Measurements from ENCODE around the gene MDGA2.

- TF ChIP-seq FOXM1 (IDR thresholded peaks at IDR 0.05; ENCODE audit: low read depth) (no peak), FOXM1 (CRISPR knock-in tag; IDR thresholded peaks at IDR 0.05; ENCODE audit: low read depth) (no peak), YY1 (IDR thresholded peaks at IDR 0.05; ENCODE audit: borderline replicate concordance in 1 of 3, control insufficient read depth in 1 of 3, extremely low read depth in 1 of 3, insufficient read depth in 3 of 3, insufficient read length in 1 of 3, insufficient replicate concordance in 2 of 3, low read depth in 1 of 3, low read length in 2 of 3) (no peak)
Measured at GRCh38 chr14:47606566-47606965, 68.8 kb downstream of the MDGA2 start.

Measured in K562 (cell line).